GM19452 (cell line): ENCODE measurements around the gene STK25.
"Not testable (repeated sequence)": the region's sequence is repeated elsewhere in the genome, so short reads cannot be mapped to it uniquely, and the experiment has no call there.

Experiments used
- ATAC-seq: cut with Tn5 transposase; IDR thresholded peaks from one replicate; pipeline ENCODE4 v1.9.1; 2021; ENCODE audit not compliant: unreplicated experiment

Gene STK25

DNA sequence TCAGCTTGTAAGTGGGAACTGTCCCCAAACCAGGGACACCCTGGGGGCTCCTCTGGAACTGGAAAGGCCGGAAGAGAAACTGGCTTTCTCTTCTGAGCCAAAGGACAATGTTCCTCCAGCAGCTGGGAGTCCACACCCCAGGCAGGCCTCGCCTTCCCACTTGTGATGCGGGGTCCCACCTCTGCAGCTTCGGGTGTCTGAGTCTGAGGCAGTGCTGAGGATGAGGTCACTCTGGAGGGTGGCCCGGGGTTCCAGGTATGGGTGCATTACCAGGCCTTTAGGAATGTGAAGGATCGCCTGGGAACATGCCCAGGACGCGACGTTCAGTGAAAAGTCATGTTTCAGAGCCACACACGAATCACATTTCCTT lies 32.0 kb upstream of the STK25 start:
- no peak for ATAC-seq

- ATAC-seq, result no peak
These were observed 31.4 kb upstream of the STK25 start for GRCh38 chr2:241539616-241540374.

DNA sequence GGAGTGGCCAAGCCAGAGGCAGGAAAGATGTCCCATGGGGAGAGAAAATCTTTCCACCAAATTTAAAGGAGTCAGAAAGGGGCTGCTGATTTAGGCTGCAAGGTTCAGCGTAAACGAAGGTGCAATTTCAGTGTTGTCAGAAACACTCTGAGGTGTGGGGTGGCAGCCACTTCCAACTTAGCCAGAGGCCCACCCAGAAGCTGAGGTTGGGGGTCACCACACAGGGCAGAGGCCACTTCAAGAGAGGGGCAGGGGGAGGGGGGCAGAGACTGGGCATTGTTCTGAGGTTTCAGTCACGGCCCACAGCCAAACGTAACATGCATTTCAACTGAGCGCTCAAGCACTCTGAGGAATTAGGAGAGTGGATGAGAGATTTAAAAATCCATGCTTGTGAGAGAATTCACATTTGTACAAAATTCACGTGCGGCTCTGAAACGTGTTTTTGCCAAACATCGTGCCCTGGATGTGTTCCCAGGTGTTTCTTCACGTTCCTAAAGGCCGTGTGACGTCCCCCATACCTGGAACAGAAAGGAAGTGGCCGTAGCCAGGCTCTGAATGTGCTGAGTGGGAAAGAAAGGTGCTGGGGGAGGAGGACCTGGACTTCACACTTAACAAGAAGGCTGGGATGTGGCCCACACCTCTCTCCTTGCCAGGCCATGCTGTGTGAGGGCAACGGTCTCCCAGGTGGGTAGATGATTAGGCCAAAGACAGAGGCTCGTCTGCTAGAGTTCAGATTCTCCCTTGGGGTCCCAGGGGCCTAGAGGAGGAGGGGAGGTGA lies 30.6 kb upstream of the STK25 start:
- no peak for ATAC-seq

DNA sequence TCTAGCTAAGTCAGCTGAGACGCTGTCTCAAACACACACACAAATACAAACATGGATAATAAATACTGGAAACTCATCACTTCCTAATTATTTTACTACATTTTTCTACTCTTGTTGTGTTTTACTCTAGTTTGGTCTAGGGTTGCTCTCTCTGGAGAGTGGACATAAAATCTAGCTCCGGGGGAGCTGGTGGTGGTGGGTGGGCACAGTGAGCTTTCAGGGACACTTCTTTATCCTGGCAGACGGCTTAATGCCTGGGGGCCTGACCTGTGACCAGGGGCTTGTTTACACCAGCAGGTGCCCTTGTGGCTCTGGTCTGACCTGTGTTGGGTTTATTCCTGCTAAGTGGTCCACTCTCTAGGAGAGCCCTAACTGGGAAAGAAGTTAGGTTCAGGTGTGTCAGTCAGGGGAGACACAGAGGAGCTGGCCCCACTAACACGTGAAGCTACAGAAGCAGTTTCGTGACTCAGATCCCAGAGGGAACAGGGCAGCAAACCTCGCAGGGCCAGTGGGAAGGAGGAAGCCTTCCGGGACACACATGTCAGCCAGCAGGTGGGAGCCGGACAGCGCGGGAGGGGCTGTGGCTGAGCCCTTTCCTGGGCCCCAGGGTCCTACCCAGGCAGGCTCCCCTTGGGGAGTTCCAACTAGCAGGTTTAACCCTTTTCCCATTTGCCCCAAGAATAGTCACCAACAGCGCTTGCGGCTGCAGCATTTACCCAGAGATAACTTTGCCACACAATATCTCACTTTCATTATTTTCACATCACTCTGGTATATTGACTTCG lies 27.7 kb upstream of the STK25 start:
- no peak for ATAC-seq

GRCh38 chr2:241534701-241535375 lies 26.5 kb upstream of the STK25 start:
- ATAC-seq, result no peak

DNA sequence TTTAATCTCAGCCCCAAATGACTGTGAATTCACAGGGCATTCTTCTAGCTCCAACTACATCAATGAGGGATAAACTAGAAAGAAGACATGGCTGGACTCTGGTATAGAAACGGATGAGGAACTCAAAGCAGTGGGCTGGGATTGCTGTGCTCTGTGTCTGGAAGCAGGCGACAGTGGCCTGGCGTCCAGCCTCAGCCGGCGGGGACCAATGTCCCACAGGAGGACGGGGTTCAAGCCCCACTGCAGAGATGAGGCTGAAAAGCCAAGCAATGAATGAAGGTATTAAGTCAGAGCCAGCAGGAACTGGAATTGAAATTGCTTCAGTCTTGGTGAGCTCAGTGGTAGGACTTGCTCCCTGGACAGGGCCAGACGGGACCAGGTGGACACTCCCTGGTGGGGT lies 25.9 kb upstream of the STK25 start:
- ATAC-seq, result no peak

DNA sequence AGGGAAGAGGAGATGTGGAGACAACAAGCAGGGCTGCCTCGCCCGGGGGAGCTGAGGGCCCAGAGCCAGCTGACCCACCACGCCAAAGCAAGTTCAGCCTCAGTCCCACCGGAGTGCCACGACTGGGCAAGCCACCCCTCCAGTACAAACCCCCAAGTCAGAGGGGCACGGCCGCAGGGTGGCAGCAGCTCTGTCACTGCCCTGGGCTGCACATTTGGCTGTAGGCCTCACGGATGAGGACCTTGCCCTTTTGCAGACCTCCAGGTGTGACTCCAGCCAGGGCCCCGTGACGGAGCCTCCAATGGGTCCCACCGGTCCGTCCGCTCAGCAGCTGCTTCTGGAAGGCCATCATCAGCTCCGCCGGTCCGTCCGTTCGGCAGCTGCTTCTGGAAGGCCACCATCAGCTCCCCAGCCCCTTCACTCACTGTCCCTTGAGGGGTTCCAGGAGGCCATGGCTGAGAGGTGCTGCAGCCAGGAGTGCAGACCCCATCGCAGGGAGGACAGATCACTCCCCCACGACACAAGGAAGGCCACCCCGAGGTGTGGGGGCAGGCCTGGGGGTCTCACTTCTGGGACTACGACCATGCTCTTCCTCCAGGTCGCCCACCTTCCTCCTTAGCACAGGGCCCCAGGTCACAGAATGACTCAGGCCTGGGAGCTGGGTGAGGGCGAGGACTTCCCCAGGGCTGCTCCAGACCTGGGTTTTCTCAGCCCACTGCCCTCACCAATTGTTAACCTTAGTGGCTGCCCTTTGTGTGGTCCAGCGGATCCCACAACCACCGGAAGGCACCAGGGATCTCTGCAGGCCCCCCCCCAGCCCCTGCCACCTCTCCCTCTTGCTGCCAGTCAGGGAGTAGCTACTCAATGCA lies 24.6 kb upstream of the STK25 start:
- ATAC-seq, result no peak

DNA sequence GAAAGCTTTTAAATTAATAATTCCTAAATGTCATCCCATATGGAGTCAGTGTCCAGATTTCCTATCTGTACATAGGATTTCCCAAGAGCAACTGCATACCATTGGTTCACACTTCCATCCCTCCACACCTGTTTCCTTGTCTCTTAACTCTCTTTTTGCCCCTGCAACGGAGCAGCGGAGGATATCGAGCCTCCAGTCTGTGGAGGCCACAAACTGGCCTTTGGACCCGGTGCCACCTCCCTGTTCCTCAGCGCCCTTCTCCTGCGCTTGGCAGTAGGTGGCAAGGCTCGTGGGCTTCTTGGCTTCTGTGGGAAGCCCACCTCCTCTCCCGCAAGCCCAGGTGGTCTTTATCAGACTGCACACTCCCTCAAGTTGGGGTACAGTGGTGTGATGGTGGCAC lies 23.8 kb upstream of the STK25 start:
- no peak for ATAC-seq

- ATAC-seq, result no peak
These were observed 22.9 kb upstream of the STK25 start for GRCh38 chr2:241531161-241531722.

DNA sequence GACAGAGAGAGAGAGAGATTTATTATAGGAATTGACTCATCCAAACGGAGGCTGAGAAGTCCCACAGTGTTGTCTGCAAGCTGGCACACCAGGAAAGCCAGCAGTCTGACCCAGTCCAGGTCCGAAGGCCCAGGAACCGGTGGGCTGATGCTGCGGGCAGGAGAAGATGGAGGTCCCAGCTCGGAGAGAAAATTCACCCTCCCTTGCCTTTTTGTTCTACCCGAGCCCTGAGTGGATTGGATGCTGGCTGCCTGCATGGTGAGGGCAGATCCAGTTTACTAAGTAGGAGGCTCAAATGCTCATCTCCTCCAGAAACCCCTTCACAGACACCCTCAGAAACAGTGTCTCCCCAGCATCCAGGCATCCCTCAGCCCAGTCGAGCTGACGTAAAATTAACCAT lies 22.2 kb upstream of the STK25 start:
- no peak for ATAC-seq

- ATAC-seq, result not testable (repeated sequence)
These were observed 17.7 kb upstream of the STK25 start for GRCh38 chr2:241525818-241526780.

- no peak for ATAC-seq
These were observed 14.1 kb upstream of the STK25 start for GRCh38 chr2:241522477-241522876.

- no peak for ATAC-seq
These were observed 11.3 kb upstream of the STK25 start for GRCh38 chr2:241519669-241520068.

DNA sequence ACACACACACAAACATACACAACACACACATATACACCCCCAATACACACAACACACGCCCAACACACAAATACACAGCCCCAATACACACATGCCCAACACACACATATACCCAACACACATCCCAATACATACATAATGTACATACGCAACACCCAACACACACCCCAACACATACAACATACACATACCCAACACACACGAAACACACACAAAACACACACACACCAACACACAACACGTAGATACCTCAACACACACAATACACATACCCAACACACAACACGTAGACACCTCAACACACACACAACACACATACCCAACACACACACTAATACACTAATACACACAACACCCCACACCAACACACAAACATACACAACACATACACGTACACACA lies 8.9 kb upstream of the STK25 start:
- ATAC-seq, result no peak

DNA sequence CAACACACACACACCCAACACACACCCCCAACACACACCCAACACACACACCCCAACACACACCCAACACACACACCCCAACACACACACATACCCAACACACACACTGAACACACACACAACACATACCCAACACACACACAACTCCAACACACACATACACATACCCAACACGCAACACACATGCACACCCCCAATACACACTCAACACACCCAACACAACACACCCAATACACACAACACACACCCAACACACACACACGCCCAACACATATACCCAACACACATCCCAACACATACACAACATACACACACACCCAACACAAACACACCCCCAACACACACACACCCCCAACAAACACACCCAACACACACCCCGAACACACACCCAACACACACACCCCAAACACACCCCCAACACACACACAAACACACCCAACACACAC lies 8.2 kb upstream of the STK25 start:
- ATAC-seq, result no peak

- peak; percentile 59 for ATAC-seq
These were observed 6.8 kb upstream of the STK25 start for GRCh38 chr2:241514986-241515737.

DNA sequence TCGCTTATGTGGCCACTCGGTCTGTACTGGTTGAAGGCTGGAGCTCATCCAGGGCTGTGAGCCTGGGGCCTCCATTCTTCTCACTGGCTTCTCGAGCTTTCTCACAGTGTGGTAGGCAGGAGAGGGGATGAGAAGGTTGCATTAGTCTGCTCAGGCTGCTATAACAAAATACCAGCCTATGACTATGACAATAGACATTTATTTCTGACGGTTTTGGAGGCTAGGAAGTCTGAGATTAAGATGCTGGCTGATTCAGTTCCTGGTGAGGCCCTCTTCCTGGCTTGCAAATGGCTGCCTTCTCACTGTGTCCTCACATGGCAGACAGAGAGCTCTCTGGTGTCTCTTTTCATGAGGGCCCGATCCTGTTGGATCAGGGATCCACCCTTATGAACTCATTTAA lies 6.2 kb upstream of the STK25 start:
- ATAC-seq, result no peak
